ENCODE measurements around the gene ADAMTS17. TPM values are rescaled to one million over a fixed set of nuclear protein-coding genes. Genes with fewer than 3 reads are reported as not detected.

Gene ADAMTS17, protein sequence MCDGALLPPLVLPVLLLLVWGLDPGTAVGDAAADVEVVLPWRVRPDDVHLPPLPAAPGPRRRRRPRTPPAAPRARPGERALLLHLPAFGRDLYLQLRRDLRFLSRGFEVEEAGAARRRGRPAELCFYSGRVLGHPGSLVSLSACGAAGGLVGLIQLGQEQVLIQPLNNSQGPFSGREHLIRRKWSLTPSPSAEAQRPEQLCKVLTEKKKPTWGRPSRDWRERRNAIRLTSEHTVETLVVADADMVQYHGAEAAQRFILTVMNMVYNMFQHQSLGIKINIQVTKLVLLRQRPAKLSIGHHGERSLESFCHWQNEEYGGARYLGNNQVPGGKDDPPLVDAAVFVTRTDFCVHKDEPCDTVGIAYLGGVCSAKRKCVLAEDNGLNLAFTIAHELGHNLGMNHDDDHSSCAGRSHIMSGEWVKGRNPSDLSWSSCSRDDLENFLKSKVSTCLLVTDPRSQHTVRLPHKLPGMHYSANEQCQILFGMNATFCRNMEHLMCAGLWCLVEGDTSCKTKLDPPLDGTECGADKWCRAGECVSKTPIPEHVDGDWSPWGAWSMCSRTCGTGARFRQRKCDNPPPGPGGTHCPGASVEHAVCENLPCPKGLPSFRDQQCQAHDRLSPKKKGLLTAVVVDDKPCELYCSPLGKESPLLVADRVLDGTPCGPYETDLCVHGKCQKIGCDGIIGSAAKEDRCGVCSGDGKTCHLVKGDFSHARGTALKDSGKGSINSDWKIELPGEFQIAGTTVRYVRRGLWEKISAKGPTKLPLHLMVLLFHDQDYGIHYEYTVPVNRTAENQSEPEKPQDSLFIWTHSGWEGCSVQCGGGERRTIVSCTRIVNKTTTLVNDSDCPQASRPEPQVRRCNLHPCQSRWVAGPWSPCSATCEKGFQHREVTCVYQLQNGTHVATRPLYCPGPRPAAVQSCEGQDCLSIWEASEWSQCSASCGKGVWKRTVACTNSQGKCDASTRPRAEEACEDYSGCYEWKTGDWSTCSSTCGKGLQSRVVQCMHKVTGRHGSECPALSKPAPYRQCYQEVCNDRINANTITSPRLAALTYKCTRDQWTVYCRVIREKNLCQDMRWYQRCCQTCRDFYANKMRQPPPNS
- total RNA-seq: 0.64 and 1.0 TPM in 2 replicates

DNA sequence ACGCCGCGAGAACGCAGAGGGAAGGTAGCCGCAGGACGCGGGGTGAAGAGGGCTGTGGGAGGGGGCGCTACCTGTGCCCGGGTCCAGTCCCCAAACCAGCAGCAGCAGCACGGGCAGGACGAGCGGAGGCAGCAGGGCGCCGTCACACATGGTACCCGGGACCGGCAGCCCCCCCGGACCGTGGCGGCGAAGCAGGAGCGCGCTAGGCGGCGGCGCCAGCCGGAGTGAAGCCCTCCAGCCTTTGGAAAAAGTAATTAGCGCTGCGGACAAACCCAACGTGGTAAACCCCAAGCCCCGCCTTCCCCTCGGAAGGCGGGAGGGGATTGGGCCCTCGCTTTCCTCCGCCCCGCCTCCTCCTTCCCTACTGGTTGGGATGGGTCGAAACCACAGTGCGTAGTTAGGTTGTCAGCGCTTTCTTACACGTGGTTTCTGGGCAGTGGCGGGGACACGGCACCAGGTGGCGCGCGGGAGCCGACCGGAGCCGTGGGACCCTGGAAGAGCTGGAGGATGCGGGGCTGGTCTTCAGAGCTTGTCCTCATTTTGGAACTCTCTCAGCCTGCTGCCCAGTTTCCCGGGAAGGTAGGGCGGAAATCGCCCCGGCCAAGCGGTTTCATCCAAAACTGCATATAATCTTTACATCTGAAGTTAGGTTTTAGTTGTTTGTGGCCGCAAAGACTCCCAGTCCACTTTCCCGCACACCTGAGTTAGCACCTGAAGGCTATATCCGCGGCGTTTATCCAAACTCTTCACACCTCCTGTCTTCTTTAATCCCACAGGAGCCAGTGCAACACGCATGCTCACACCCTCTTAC, at the start of gene ADAMTS17:
ADAMTS17 (minus strand) TSS at position 226 of the 811 bp plus-strand sequence; CDS start at position 150, 76 bp downstream.

Other genes with a start within 250 kb of the ADAMTS17 start
- 6.5 and 46.8 TPM in 2 replicates for gene CERS3, start 187.0 kb upstream of the ADAMTS17 start, total RNA-seq